GM21723 (cell line): ENCODE data around the gene CHRNB2.

Experiments used
- ATAC-seq: cut with Tn5 transposase; IDR thresholded peaks from one replicate; pipeline ENCODE4 v1.9.1; 2021; ENCODE audit warnings: mild to moderate bottlenecking, moderate library complexity; ENCODE audit not compliant: unreplicated experiment

Gene CHRNB2

GRCh38 chr1:154608397-154609270 is 41.1 kb downstream of the CHRNB2 start:
- no peak for ATAC-seq

GRCh38 chr1:154609398-154610380 is 42.1 kb downstream of the CHRNB2 start:
- no peak for ATAC-seq

DNA sequence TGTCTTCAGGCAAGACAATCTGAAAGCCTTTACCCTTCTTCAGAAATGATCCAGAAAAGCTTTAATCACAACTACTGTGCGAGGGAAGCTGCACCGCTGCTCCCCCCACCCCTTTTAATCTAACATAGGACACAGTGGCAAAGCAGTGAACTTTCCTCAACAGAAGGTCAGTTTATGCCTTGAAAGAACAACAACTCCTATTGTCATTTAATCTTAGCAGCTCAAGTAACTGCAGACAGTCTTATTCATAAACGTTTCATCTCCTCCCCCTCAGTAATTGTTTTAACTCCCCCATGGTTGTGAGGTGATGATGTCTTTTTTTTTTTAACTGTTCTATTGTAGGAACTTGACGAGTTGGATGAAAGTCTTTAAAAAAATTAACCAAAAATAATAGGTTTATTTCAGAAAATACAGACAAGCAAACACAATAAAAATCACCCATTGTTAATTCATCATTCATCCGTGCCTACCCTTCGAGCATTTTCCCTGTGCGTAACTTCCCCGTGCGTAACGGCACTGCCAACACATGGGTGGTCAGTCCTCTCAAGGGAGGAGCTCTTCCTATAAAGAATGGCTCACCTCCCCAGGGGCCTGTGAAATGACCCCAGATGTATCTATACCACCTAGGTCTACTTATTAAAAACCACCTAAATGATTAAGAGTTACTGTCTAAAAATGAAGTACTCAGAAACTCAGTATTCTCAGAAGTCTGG is 43.7 kb downstream of the CHRNB2 start:
- no peak for ATAC-seq

GRCh38 chr1:154614247-154614646 is 46.7 kb downstream of the CHRNB2 start:
- ATAC-seq = no peak

DNA sequence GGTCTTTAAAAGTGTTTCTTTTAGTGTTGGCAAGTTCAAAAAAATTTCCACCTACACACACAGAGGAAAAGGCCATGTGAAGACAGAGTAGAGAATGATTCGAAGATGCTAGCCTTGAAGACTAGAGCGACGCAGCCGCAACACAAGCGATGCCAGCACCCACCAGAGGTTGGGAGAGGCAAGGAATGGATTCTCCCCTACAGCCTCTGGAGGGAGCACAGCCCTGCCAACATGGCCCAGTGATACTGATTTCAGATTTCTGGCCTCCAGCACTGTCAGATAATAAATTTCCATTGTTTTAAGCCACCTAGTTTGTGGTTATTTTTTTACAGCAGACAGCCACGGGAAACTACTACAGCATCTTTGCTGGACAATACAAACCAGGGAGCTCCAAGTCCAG is 47.3 kb downstream of the CHRNB2 start:
- no peak for ATAC-seq

DNA sequence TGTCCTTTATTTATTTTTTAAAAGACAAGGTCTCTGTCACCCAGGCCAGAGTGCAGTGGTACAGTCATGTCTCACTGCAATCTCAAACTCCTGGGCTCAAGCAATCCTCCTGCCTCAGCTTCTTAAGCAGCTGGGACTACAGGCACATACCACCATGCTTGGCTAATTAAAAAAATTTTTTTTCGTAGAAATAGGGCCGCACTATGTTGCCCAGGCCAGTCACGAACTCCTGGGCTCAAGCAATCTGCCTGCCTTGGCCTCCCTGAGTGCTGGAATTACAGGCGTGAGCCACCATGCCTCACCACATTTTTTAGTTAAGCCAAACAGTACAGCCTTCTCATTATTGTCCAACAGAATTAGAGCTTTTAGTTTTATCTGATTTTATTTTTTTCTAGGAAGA is 47.8 kb downstream of the CHRNB2 start:
- ATAC-seq = no peak

GRCh38 chr1:154616659-154617345 is 49.2 kb downstream of the CHRNB2 start:
- ATAC-seq = no peak

DNA sequence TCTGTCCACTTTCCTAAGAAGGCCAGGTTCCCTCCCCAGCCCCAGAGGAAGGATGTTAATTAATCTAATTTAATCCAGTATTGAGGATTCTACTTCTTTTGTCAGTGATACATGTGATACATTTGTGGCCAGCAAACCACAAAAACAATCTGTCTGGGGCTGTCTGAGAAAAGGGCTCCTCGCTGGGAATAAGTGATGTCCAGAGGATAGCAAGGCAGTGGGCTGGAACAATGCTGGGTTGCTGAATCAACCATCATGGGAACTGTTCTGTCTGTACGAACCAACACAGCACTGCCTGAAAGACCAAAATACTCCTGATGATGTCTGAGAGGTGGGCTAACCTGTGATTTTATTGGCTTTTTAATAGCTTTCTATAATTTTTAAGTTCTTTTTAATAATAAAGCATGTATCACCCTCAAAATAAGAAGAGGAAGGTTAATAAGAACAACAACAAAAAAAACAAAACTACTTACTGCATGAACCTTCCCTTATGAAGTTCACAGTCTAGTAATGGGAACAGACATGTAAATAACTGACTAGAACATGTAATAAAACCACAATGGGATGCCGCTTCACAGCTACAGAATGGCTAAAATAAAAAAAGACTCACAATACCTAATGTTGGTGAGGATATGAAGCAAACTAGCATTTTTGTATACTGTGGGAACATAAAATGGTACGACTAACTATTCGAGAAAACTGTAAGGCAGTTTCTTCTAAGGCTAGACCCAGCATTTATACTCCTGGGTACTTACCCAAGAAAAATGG is 51.8 kb downstream of the CHRNB2 start:
- ATAC-seq = no peak

- ATAC-seq = no peak
Measured at GRCh38 chr1:154620751-154621150, 53.2 kb downstream of the CHRNB2 start.

DNA sequence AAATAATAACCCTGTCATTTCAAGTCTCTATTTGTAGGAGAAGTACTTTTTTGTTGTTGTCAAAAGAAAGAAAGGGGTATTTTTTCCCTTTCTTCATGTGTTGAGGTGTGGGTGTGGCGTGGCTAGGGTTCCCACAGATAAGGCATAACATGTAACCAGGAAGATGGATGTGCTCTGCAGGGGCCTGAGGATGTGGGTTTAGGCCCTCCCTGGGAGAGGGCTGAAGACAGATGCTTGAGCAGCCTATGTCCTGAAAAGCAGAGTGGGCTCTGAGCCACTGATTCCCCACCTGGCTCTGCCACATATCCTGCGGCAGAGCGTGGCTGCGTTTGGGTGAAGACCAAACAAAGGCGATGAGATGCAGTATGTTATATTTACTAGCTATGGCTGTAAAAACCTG is 54.3 kb downstream of the CHRNB2 start:
- ATAC-seq = no peak

DNA sequence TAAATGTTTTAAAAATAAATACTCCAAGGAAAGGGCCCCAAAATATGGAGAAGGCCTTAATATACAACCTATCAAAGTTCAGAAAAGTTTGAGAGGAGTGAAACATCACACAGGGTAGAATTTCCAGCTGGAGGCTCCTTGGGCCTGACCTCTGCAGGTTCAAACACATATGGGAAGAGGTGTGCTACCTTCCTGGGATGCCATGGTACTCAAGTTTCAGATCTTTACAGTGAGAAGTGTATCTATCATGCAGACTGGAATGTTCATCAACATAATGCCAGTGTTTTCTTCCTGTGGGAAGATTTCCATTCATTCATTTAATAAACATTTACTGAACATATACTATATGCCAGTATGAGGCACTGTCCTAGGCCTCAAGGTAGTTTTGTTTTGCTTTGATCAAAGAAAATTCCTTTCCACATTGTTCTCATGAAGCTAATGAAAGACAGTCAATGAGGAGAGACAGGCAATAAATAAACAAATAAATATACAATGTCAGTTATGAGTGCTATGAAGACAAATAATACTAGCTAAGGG is 55.0 kb downstream of the CHRNB2 start:
- no peak for ATAC-seq

GRCh38 chr1:154623358-154623757 is 55.8 kb downstream of the CHRNB2 start:
- no peak for ATAC-seq

- no peak for ATAC-seq
Measured at GRCh38 chr1:154624746-154625643, 57.4 kb downstream of the CHRNB2 start.

GRCh38 chr1:154626456-154627256 is 59.1 kb downstream of the CHRNB2 start:
- peak; percentile 18 for ATAC-seq

DNA sequence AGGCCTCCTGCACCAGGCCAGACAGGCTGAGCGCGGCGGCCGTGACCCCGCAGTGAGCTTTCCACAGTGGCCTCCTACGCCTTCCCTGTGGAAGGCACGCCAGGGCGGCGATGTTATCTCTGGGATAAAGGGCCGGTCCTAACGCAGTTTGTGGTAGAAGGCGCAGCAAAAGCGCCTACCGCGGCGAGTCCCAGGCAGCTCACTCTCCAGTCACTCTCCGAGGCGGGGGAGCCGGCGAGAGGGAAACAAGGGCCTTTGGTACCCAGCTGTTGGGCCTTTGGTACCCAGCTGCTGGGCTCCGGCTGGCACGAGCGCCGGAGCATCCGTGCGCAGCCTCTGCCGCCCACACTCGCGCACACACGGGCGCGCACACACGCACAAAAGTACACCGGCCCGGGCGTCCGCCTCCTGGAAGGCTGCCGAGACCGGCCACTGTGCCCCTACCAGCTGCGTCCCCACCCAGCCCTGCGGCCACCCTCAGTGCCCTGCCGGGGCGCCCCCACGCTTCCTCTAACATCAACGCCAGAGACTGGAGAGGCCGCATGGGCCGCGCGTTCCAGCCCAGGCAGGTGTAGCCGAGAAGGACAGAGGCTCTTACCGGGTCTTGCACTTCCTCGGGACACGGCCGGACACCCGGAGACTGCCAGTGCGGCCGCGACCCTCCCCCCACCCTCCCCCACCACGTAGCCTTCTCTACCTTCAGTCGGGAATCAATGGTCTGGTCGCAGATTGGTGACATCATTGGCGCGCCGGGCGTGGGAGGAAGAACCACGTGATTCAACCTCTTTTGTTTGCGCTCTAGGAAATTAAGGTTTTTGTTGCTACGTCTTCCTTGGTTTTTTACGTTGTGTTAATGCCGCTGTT is 59.9 kb downstream of the CHRNB2 start:
- peak; percentile 46 for ATAC-seq

- ATAC-seq = no peak
Measured at GRCh38 chr1:154628121-154628405, 60.5 kb downstream of the CHRNB2 start.
